DMS153 treated with DMSO at 0.1 percent for 48 hours (cell line): ENCODE data around the gene DNASE1L2.

Experiments
- DNase-seq: peaks from one replicate; lab custom pipeline; 2025; ENCODE audit not compliant: unreplicated experiment; lab: John Stamatoyannopoulos, UW

Gene DNASE1L2

GRCh38 chr16:2284001-2284770 is 47.9 kb downstream of the DNASE1L2 start:
- no peak for DNase-seq

DNA sequence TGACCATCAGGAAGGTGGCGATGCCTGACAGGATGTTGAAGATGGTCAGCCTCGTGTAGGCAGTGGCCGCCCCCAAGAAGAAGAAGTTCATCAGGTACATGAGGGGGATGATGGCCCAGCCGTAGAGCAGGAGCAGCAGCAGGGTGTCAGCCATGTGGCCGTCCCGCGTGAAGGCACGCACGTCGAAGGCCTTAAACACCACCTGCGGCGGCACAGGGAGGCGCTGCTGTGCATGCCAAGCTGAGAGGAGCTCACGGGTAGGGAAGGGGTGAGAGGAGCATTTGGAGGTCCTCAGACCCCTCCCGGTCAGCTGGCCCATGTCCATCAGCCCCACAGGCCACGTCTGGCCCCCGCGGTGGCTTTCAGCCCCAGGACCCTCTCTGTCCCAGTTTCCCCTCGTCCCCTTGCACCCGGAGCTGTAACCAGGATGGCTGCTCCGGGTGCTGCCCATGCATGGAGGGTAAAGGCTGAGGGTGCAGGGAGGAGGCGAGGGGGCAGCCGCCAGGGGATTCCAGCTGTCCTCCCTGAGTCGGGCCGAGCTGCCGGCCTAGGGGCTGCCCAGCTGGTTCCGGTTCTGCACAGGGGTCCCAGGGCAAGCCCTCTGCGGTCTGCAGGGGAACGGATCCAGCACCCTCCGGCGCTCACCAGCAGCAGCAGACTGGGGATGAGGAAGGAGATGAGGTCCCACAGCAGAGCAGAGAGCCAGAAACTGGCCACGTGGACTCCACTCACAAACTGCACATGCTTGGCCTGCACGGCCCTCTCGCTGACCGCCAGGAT is 48.7 kb downstream of the DNASE1L2 start:
- DNase-seq, result no peak

DNA sequence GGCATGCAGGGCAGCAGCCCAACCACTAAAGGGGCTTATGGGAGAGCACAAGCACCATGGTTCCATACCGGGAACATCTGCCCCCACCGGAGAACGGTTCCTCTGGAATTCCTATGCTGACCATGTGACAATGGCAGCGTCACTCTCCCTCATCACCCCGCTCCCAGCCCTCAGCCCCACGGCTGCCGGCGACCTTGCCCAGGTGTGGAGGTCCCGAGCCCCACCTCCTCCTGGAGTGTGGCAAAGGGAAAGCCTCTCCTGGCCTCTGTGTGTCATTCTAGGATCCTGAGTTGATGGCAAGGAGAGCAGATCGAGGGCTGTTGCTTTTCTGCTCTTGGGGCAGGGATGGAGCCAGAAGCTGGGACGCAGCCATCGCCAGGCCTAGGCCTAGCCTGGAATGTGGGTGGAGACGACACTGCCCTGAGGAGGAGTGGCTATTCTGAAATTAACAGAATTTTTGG is 49.5 kb downstream of the DNASE1L2 start:
- DNase-seq, result no peak

GRCh38 chr16:2286550-2286949 is 50.3 kb downstream of the DNASE1L2 start:
- no peak for DNase-seq

DNA sequence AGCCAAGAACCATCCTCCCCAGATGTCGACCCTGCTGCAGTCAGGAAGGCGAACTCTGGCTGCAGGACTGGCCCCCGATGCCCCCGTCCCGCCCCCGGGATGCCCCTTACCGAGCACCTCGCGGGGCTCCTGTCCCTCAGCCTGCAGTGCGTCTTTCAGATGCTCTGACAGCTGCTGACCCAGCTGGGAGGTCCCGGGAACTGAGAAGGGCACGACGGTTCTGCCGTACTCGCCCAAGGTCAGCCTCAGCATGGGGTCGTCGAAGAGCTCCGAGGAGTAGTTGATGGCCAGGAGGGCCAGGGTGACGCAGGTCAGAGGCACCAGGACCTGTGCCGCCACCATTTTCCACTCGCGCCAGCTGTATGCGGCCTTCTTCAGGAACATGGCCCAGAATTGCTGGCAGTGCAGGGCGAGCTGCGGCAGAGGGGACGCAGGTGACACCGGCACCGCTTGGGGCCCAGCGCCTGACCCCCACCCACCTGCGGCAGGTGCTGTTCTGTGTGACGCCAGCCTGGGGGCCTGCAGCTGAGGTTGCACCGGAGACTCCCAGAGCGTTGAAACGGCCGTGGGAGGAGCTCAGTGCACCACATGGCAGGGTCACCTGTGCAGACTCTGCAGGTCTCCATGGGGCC is 51.8 kb downstream of the DNASE1L2 start:
- DNase-seq, result no peak
